T-helper 1 cell treated with Interleukin-12 subunit alpha and Interleukin-12 subunit beta and Interleukin-4 antibody, amounts not matched to agents 30 μg/mL and 1 μg/mL, for 36 hours (primary cell): ENCODE results near the gene TCF12.

Source experiments
- H3K27ac Mint-ChIP-seq: one replicate; pipeline ENCODE4 v1.8.0; 2021; ENCODE audit warnings: mild to moderate bottlenecking, mixed read lengths
- H3K27me3 Mint-ChIP-seq: one replicate; pipeline ENCODE4 v1.8.0; 2021; ENCODE audit warnings: low read depth, mixed read lengths
- H3K36me3 Mint-ChIP-seq: one replicate; pipeline ENCODE4 v1.8.0; 2021; ENCODE audit warnings: low read depth, mixed read lengths
- H3K4me1 Mint-ChIP-seq: one replicate; pipeline ENCODE4 v1.8.0; 2021; ENCODE audit warnings: low read depth, mixed read lengths
- H3K4me3 Mint-ChIP-seq: one replicate; pipeline ENCODE4 v1.8.0; 2021; ENCODE audit warnings: mild to moderate bottlenecking, moderate library complexity, mixed read lengths
- H3K9me3 Mint-ChIP-seq: one replicate; pipeline ENCODE4 v1.8.0; 2021; ENCODE audit warnings: mixed read lengths

The TCF12 gene

DNA sequence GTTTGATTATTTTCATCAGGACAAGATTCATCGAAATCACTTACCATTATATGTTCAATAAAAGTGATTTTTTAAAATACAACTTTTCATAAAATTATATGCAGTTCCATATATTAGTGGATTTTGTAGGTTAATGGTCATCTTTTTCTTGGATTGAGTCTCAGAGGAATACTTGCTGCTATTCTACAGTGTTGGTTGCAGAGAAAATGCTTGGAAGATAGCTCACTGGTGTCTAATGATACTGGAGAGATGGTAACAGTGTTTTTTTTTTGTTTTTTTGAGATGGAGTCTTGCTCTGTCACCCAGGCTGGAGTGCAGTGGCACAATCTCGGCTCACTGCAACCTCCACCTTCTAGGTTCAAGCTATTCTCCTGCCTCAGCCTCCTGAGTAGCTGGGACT is 143.3 kb downstream of the TCF12 start:
- Mint-ChIP-seq H3K9me3 (no peaks in the 10 kb centered on the region), H3K4me3 (no peak overlapping the region)

DNA sequence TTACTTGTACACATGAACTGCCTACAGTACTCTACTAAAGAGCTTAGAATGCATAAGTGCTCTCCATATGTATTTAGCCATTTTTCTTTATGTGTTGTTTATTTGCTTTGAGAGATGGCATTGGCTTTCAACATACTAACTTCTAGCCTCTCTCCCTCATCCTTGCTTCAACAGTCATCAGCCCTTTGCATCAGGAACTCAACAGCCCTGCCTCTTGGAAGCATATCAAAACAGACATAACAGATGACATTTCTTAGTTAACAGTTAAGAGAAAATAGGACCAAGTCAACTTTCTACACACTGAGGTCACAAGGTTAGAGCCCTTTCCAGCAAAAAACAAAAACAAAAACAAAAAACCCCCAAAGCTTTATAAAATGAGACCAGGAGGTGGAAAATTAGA is 145.6 kb downstream of the TCF12 start:
- no peak overlapping the region for H3K4me3 Mint-ChIP-seq
- H3K27me3 Mint-ChIP-seq = no peaks in the 10 kb centered on the region
- peaks cover 5% of the 10 kb centered on the region for H3K36me3 Mint-ChIP-seq
- H3K9me3 Mint-ChIP-seq = no peaks in the 10 kb centered on the region
- H3K4me1 Mint-ChIP-seq = peaks cover 9% of the 10 kb centered on the region
- H3K27ac Mint-ChIP-seq = no peak overlapping the region

More for the DNA sequence above, 143.3 kb downstream of the TCF12 start:
- H3K4me1 Mint-ChIP-seq = peaks cover 13% of the 10 kb centered on the region
- H3K27ac Mint-ChIP-seq = no peak overlapping the region
- no peaks in the 10 kb centered on the region for H3K27me3 Mint-ChIP-seq
- peaks cover 3% of the 10 kb centered on the region for H3K36me3 Mint-ChIP-seq

DNA sequence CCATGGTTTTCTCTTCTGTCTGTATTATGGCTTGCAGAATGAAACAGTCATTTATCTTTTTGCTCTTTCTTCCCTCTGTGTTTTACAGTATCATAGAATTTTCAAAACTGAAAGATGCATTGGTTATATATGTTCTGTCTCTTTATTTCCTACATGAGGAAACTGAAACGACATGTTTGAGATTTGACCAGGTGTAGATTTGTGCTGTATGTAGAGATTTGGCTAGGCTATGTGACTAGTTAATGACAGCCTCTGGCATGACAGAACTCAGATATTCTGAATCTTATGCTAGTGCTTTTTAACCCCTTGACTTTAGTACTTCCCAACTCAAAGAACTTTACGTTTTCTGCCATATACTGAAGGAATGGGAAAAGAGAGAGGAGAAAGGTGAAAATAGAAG is 151.0 kb downstream of the TCF12 start:
- Mint-ChIP-seq H3K4me1 (peaks cover 13% of the 10 kb centered on the region), H3K36me3 (peaks cover 2% of the 10 kb centered on the region), H3K4me3 (no peak overlapping the region), H3K27ac (no peak overlapping the region), H3K9me3 (no peaks in the 10 kb centered on the region), H3K27me3 (no peaks in the 10 kb centered on the region)

DNA sequence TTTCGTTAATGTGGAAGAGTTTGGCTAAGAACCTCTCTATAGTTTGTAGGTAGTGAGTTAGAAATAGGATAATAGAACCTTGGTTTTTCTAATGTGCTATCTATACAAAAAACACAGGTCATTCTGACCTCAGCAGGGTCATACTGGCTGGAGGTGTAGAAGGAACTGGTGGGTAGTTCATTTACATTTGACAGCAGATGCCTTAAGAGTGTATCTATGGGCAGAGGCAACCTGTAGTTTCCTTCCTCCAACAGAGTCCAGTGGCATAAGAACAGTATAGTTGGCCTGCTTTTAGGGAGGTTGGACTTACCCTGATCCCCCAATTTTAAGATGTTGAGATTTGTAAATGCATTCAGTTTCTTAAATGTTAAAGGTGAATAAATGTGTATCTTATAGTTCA is 152.2 kb downstream of the TCF12 start:
- Mint-ChIP-seq H3K4me3 (no peak overlapping the region), H3K4me1 (peaks cover 13% of the 10 kb centered on the region), H3K27me3 (no peaks in the 10 kb centered on the region), H3K27ac (no peak overlapping the region), H3K9me3 (no peaks in the 10 kb centered on the region), H3K36me3 (peaks cover 2% of the 10 kb centered on the region)

DNA sequence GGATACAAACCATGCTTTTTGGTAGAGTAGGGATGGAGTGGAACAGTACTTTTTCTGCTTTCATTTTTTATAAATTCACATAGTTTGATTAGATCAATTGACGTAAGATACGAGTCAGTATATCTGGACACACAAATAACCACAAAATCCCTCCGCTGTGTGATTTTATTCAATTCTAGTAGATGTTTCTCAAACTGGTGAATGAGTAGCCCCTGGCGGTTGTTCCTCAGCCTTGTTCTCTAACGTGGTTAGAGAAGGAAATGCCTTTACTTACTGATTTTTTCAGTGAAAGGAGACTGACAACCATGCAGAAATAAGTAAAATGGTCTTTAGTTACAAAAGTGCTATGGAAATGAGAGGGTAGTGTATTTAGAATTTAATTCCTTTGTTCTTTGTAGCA is 161.0 kb downstream of the TCF12 start:
- Mint-ChIP-seq H3K9me3 (no peaks in the 10 kb centered on the region), H3K27me3 (no peaks in the 10 kb centered on the region), H3K36me3 (no peaks in the 10 kb centered on the region), H3K27ac (no peak overlapping the region), H3K4me3 (no peak overlapping the region), H3K4me1 (peaks cover 10% of the 10 kb centered on the region)

DNA sequence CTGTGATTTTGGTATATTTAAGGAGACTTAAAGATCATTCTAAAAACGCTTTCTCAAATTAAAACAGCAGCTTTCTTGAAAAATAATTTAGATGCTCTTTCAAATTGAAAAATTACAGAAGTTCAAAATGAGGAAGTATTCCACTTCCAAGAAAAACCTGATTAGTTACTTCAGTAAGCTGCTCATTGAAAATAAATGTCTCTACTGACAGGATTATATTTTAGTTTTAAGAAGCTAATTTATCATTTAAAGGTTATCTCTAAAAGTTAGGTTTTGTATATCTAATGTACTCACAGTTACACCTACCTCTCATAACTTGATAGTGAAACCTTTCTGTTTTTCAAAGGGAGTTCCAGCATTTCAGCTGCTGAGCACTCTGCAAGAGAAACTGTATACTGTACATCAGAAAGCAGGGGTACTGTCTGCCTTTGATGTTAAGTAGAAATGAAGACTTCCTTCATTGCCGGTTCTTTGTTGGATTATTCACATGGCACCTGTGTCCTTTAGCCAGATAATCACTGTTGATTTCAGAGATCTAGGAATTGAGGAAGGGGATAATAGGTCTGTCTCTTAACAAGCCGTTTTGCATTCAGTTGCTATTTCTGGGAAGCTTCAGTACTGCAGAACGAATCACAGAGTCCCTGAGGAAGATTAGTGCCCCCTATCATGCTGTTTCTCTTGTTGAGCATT is 161.6 kb downstream of the TCF12 start:
- no peaks in the 10 kb centered on the region for H3K27me3 Mint-ChIP-seq
- no peak overlapping the region for H3K27ac Mint-ChIP-seq
- no peak overlapping the region for H3K4me3 Mint-ChIP-seq
- H3K9me3 Mint-ChIP-seq = no peaks in the 10 kb centered on the region
- H3K4me1 Mint-ChIP-seq = peaks cover 10% of the 10 kb centered on the region
- no peaks in the 10 kb centered on the region for H3K36me3 Mint-ChIP-seq

DNA sequence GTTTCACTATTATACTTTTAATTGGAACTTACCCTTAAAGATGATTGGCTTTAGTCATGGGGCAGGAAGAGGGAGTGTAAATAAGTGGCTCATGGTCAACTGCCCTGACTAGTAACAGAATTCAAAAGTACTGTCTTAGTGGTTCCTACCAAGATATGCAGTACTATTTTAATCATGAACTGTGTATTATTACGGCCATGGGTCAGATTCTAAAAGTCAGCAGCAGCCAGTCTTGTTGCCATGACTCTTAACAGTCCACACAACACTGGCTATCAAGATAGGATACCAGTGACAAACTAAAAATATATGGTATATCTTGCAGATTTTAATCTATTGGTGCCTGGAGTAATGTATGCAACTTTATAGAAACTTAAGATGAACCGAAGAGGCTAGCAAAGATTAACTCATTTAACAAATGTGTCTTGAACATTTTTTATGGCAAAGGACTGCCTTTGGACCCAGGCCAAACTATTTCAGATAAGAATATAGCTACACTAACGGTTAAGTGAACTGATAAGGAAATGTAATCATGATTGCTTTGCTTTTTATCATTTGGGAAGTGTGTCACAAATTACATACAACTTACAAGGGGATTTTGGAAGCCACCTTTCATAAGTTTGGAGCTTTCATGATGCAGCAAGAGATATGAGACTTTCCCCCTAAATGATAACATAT is 163.7 kb downstream of the TCF12 start:
- no peaks in the 10 kb centered on the region for H3K36me3 Mint-ChIP-seq
- H3K9me3 Mint-ChIP-seq = no peaks in the 10 kb centered on the region
- peaks cover 10% of the 10 kb centered on the region for H3K4me1 Mint-ChIP-seq
- no peaks in the 10 kb centered on the region for H3K27me3 Mint-ChIP-seq
- no peak overlapping the region for H3K4me3 Mint-ChIP-seq
- no peak overlapping the region for H3K27ac Mint-ChIP-seq

DNA sequence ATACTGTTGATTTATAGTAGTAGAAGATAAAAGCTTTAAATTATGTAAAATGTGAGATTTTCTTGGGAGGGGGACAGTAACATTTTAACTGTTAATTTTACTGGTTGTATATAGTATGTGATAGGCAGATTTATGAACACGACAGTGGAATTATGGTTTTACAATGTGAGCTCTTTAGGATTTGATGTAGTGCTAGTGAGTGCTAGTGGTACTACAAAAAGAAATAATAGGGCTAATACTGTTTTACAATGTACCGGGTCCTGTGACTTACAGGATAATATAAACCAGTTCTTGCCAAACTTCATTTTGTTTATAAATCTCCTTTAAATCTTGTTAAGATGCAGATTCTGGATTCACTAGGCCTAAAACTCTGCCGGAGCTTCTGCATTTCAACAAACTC is 165.7 kb downstream of the TCF12 start:
- peaks cover 10% of the 10 kb centered on the region for H3K4me1 Mint-ChIP-seq
- no peaks in the 10 kb centered on the region for H3K9me3 Mint-ChIP-seq
- H3K27ac Mint-ChIP-seq = no peak overlapping the region
- H3K36me3 Mint-ChIP-seq = no peaks in the 10 kb centered on the region
- no peaks in the 10 kb centered on the region for H3K27me3 Mint-ChIP-seq
- no peak overlapping the region for H3K4me3 Mint-ChIP-seq

DNA sequence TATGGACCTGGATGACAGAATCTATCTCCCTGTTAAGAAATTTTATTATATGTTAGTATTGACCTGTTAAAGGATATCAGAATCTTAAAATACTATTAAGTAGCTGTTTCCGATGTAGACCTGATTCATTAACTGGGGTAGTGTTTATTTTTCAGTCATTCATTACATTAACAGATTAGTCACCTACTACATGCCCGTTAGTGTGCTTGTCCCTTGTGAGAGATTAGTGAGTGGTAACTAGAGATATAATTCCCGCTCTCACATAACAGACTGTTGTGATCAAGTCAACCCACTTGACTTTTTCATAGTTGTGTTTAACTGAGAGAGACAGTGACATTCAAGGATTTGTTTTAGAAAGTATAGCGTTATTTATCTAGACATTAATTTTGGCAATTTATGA is 166.8 kb downstream of the TCF12 start:
- no peaks in the 10 kb centered on the region for H3K9me3 Mint-ChIP-seq
- H3K4me3 Mint-ChIP-seq = no peak overlapping the region
- peaks cover 6% of the 10 kb centered on the region for H3K4me1 Mint-ChIP-seq
- no peak overlapping the region for H3K27ac Mint-ChIP-seq
- H3K27me3 Mint-ChIP-seq = no peaks in the 10 kb centered on the region
- no peaks in the 10 kb centered on the region for H3K36me3 Mint-ChIP-seq

DNA sequence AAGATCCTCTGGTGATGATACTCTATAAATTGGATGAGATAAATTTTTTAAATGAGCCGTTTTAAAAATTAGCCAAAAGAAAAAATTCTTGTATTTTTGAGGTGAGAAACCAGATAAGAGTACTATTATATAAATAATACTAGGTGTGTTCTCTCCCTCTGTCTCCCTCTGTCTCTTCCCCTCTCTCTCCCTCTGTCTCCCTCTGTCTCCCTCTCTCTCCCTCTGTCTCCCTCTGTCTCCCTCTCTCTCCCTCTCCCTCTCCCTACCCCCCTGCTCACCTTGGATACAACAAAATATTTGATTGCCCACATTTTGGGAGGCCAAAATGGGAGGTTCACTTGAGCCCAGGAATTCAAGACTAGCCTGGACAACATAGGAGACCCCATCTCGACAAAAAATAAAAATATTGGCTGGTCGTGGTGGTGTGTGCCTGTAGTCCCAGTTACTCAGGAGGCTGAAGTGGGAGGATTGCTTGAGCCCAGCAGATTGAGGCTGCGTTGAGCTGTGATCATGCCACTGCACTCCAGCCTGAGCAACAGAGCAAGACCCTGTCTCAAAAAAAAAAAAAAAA is 168.5 kb downstream of the TCF12 start:
- Mint-ChIP-seq H3K9me3 (no peaks in the 10 kb centered on the region), H3K27ac (no peak overlapping the region), H3K27me3 (no peaks in the 10 kb centered on the region), H3K36me3 (peaks cover 4% of the 10 kb centered on the region), H3K4me1 (peaks cover 3% of the 10 kb centered on the region), H3K4me3 (no peak overlapping the region)

DNA sequence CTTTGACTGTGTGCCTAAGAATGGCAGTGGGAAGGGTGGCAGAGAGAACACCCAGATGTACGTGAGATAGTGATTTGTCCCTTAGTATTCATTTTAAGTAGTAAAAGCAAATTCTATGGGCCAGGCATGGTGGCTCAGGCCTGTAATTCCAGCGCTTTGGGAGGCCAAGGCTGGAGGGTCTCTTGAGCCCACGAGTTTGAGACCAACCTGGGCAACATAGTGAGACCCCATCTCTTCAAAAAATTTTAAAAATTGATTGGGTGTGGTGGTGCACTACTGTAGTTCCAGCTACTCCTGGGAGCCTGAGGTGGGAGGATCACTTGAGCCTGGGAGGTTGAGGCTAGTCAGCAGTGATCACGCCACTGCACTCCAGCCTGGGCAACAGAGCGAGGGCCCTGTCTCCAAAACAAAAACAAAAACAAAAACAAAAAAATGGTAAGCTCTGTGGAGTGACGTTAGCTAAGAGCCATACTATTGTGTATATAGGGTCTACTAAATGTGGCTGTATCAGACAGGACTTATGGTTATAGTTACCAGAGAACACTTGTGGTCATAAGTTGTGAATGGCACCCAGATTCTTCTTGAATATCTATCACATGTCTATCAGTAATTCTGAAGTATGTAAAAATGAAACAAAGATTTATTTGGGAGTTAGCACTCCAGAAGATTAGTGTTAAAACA is 171.5 kb downstream of the TCF12 start:
- H3K9me3 Mint-ChIP-seq = no peaks in the 10 kb centered on the region
- no peak overlapping the region for H3K27ac Mint-ChIP-seq
- peaks cover 12% of the 10 kb centered on the region for H3K4me1 Mint-ChIP-seq
- H3K36me3 Mint-ChIP-seq = peaks cover 12% of the 10 kb centered on the region
- H3K4me3 Mint-ChIP-seq = no peak overlapping the region
- H3K27me3 Mint-ChIP-seq = no peaks in the 10 kb centered on the region

DNA sequence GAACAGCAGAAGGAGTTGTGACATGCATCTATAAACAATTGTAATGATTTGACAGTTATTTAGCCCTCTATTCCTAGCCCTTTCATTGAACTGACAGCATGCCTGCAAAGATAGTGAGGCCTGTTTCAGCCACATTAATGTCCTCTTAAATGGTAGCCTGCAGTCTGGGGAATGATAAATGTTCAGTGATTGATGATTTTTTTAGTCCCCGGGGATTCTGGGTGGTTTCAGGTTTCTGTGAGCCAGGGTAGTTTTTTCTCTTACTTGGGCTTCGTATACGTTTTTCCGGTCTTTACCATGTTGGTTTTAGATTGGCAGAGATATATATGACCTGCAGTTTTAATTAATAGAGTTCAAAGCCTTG is 172.0 kb downstream of the TCF12 start:
- H3K27ac Mint-ChIP-seq = no peak overlapping the region
- H3K9me3 Mint-ChIP-seq = no peaks in the 10 kb centered on the region
- peaks cover 12% of the 10 kb centered on the region for H3K36me3 Mint-ChIP-seq
- H3K4me3 Mint-ChIP-seq = no peak overlapping the region
- H3K4me1 Mint-ChIP-seq = peaks cover 12% of the 10 kb centered on the region
- H3K27me3 Mint-ChIP-seq = no peaks in the 10 kb centered on the region

DNA sequence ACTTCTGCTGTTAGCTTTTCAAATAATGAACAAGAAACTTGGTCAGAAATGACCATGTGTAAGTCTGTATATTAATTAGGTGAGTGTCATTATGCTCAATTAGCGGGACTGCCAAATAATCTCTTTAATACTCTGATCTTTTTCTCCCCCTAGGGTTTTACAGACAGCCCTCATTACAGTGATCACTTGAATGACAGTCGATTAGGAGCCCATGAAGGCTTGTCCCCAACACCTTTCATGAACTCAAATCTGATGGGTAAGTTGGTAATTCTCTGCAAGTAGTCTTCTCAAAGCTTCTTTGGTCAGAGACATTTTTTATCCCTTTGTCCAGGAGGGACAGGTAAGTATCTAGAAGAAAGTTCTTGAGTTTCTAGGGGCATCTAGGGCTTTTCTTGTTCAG is 173.2 kb downstream of the TCF12 start:
- no peaks in the 10 kb centered on the region for H3K27me3 Mint-ChIP-seq
- H3K36me3 Mint-ChIP-seq = peaks cover 12% of the 10 kb centered on the region
- no peaks in the 10 kb centered on the region for H3K9me3 Mint-ChIP-seq
- peaks cover 12% of the 10 kb centered on the region for H3K4me1 Mint-ChIP-seq
- no peak overlapping the region for H3K4me3 Mint-ChIP-seq
- H3K27ac Mint-ChIP-seq = no peak overlapping the region

DNA sequence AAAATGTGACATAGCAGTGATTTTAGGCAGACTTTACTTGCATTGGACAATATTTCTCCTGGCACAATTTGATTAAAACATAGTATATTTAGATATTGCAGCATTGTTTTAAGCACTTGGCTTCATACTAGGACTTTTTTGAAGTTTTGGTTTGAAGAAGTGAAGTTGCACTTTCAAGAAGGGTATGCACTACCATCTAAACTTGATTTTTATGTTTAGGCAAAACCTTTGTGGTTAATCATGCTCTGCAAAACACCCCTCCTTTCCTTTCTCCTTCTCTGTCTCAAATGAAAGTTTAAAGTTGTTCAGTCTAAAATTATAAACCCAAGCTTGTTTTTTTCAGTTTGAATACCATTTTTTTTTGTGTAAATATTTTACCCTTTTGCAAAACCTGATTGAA is 173.8 kb downstream of the TCF12 start:
- Mint-ChIP-seq H3K36me3 (peaks cover 12% of the 10 kb centered on the region), H3K4me3 (no peak overlapping the region), H3K9me3 (no peaks in the 10 kb centered on the region), H3K27me3 (no peaks in the 10 kb centered on the region), H3K4me1 (peaks cover 12% of the 10 kb centered on the region), H3K27ac (no peak overlapping the region)
